Small intestine (tissue), 7 donors: Measurements from ENCODE around the gene RFLNA. TPM values are rescaled to one million over a fixed set of nuclear protein-coding genes. Genes with fewer than 3 reads are reported as not detected.

Experiments used
- DNase-seq, 2 donors: peaks; one replicate each; pipeline versions ENCODE4 v3.0.0 to v3.0.0-alpha.2; 2013
- FAIRE-seq: peaks from 2 replicates; lab custom pipeline; 2012; peaks lifted over from hg19 to GRCh38; lab: Jason Lieb, UNC
- H3K27ac ChIP-seq, 3 donors: one replicate each; pipeline ENCODE4 v1.5.1; 2013; ENCODE audit warnings: low read length in 2 of 3, mild to moderate bottlenecking in 2 of 3, control low read depth in 1 of 3, inconsistent platforms in 1 of 3, low read depth in 1 of 3, moderate library complexity in 1 of 3
- H3K27me3 ChIP-seq, 3 donors: one replicate each; pipeline ENCODE4 v1.6.1; 2013; ENCODE audit warnings: low read length in 3 of 3, inconsistent platforms in 1 of 3; ENCODE audit not compliant: control insufficient read depth in 3 of 3, insufficient read depth in 3 of 3
- H3K36me3 ChIP-seq, 3 donors: one replicate each; pipeline ENCODE4 v1.6.1; 2013; ENCODE audit warnings: low read length in 3 of 3, inconsistent platforms in 1 of 3, low read depth in 1 of 3, mild to moderate bottlenecking in 1 of 3, moderate library complexity in 1 of 3; ENCODE audit not compliant: control insufficient read depth in 3 of 3, insufficient read depth in 2 of 3
- H3K4me1 ChIP-seq, 3 donors: one replicate each; pipeline ENCODE4 v1.6.1; 2013; ENCODE audit warnings: low read length in 2 of 3, inconsistent platforms in 1 of 3, low read depth in 1 of 3, mild to moderate bottlenecking in 1 of 3, moderate library complexity in 1 of 3; ENCODE audit not compliant: control insufficient read depth in 3 of 3, insufficient read depth in 2 of 3
- H3K4me3 ChIP-seq, 3 donors: one replicate each; pipeline ENCODE4 v1.5.1; 2013; ENCODE audit warnings: low read length in 3 of 3, control low read depth in 1 of 3, inconsistent platforms in 1 of 3, low read depth in 1 of 3, mild to moderate bottlenecking in 1 of 3, moderate library complexity in 1 of 3
- H3K9me3 ChIP-seq, 2 donors: one replicate each; pipeline ENCODE4 v1.6.1; 2013; ENCODE audit warnings: low read depth in 1 of 2, low read length in 1 of 2; ENCODE audit not compliant: control insufficient read depth in 2 of 2, insufficient read depth in 1 of 2
- WGBS, 3 donors: extraction: QIAGEN DNeasy Blood & Tissue Kit; methylation state at CpG; one replicate each; pipeline ENCODE4 v1.1.7; 2013; 5-methylcytosine and 5-hydroxymethylcytosine counted together
- polyA plus RNA-seq, 4 donors: library from polyadenylated mRNA; stranded (reverse) in 3 of 4; unstranded in 1 of 4; fragments of 200-250 nt in 3 of 4; fragments of 120-200 nt in 1 of 4; gene quantifications; one replicate each; pipeline versions ENCODE4 v1.2.1 to v1.2.3, GENCODE V29; 2013
- donor health status: healthy with polysubstance abuse.
- donor health status: control.
- donor health status: control.
- donor health status: Bipolar disorder and iron deficiency.
- donor health status: healthy.

The RFLNA gene
- polyA plus RNA-seq, 4 donors, result 15.9 to 92.7 (median 28.3) TPM

DNA sequence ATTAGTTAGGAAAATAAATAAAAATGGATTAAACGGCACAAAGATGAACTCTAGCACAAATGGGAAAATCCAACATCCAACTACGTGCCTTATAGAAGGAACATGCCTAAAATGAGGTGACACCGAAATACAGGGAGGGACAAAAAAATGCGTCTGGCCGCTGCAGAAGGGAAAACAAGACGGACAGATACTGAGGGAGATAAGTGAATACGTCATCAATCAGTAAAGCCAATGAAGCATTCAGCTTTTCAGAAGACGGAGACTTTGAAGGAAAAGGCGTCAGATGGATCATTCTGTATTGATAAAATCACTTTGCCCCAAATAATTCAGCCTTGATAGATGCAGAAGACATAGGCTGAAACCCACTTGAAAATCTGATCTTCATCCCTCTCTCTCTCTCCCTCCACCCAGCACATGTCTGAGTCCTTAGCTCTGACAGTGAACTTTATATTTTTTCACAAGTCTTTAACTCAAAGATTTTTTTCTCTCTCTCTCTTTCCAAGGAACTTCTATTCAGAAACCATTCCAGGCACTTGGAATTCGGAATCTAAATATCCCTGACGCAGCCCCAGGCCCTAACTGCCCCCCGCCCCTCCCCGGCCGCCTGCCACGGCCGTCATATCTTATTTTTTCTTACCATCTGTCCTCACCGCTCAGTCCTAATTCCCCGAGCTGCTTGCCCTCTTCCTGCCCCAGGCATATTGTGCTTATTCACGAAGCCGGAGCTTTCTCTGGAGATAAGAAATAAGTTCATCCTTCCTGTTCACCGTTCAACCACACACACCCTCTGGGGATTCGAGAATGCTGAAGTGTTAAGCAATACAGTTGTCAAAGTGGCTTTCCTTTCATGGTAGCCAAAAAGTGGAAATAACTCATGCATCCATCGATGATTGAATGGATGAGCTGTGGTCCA is 35.5 kb upstream of the RFLNA start:
- DNase-seq (peak; percentile 10 to 38), FAIRE-seq (no peak)
- H3K9me3 ChIP-seq, result no peaks in the 10 kb centered on the region
- peaks cover 0 to 4% (median 2%) of the 10 kb centered on the region in 3 donors for H3K27me3 ChIP-seq
- 21 to 31% (median 28%) methylated on average over 23 of the region's 23 CpGs for WGBS, 3 donors
- H3K4me1 ChIP-seq, result no peaks in the 10 kb centered on the region
- H3K4me3 ChIP-seq, result no peak overlapping the region
- H3K27ac ChIP-seq, result no peak overlapping the region
- H3K36me3 ChIP-seq, result no peaks in the 10 kb centered on the region

DNA sequence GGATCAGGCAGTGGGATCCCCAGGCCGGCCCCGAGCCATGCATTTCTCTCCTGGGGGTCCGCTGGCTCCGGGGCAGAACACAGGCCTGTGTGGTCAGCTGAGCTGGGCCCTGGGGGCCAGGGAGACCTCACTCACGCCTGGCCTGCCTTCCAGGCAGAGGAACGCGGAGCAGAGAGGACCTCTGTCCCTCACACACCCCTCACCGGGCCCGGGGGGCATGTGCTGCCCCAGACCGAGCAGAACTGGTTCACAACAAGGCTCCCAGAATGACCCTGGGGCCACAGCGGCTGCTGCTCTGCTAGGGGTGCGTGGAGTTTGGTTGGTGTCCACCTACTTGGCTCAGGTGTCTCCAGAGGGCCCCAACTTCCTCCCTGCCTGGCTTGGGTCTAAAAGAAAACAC is 33.0 kb upstream of the RFLNA start:
- Histone ChIP-seq H3K27me3 (peaks cover 0 to 5% (median 2%) of the 10 kb centered on the region in 3 donors), H3K9me3 (no peaks in the 10 kb centered on the region), H3K4me3 (no peak overlapping the region), H3K27ac (no peak overlapping the region), H3K4me1 (no peaks in the 10 kb centered on the region), H3K36me3 (no peaks in the 10 kb centered on the region)
- FAIRE-seq, result no peak
- DNase-seq, result no peak
- WGBS, 3 donors, result 77 to 97% (median 90%) methylated on average over 9 to 12 of the region's 12 CpGs

DNA sequence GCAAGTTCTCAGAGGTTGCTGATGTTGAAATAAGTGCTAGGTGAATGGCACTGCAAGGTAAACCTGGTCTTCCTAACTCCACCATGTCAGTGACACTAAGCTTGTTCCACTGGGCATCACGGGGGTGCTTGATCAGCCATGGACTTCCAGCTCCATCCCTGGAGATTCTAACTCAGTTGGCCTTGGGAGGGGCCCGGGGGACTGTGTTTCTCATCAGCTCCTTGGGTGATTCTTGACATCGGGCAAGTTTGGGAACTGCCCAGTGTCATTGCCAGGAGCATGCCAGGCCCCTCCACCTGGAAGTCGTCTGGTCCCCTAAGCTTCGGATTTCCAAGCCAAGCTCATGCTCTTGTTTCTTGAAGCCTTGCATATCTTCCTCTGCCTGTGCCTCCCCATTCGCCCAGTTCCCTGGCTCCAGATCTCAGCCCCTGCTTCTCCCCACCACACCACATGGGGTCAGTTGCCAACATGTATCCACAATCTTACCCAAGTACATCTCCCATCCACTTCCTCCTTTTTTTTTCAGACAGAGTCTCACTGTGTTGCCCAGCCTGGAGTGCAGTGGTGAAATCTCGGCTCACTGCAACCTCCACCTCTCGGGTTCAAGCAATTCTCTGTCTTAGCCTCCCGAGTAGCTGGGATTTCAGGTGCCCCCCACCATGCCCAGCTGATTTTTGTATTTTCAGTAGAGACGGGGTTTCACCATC is 30.7 kb upstream of the RFLNA start:
- FAIRE-seq, result no peak
- Histone ChIP-seq H3K27ac (no peak overlapping the region), H3K36me3 (no peaks in the 10 kb centered on the region), H3K4me3 (no peak overlapping the region), H3K4me1 (no peaks in the 10 kb centered on the region), H3K9me3 (peaks cover 0 to under 1% of the 10 kb centered on the region in 2 donors), H3K27me3 (peaks cover 0 to 4% (median 0%) of the 10 kb centered on the region in 3 donors)
- DNase-seq, result no peak
- 90 to 92% (median 92%) methylated on average over 10 of the region's 10 CpGs for WGBS, 3 donors

DNA sequence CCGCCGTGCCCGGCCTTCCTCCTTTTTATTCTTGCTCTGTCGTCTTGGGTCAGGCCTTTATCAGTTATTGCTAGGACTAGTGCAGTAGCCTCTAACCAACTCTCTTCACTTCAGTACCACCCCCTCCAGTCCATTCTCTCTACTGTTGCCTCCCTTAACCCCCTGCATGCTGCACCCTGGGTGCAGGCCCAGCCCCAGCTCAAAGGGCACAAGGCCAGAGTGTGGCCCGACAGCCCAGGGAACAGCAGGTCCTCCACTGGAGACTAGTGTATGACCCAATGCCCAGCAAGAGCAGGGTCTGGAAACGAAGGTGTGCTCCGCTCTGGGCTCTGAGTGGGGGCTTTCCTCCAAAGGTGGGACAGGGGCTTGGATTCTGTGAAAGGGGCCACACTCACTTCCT is 30.0 kb upstream of the RFLNA start:
- FAIRE-seq, result no peak
- H3K36me3 ChIP-seq, result no peaks in the 10 kb centered on the region
- no peak overlapping the region for H3K27ac ChIP-seq
- H3K4me3 ChIP-seq, result no peak overlapping the region
- 84 to 92% (median 86%) methylated on average over 7 of the region's 7 CpGs for WGBS, 3 donors
- peaks cover 0 to 4% of the 10 kb centered on the region in 2 donors for H3K9me3 ChIP-seq
- no peaks in the 10 kb centered on the region for H3K4me1 ChIP-seq
- no peak for DNase-seq
- peaks cover 0 to 2% (median 0%) of the 10 kb centered on the region in 3 donors for H3K27me3 ChIP-seq

DNA sequence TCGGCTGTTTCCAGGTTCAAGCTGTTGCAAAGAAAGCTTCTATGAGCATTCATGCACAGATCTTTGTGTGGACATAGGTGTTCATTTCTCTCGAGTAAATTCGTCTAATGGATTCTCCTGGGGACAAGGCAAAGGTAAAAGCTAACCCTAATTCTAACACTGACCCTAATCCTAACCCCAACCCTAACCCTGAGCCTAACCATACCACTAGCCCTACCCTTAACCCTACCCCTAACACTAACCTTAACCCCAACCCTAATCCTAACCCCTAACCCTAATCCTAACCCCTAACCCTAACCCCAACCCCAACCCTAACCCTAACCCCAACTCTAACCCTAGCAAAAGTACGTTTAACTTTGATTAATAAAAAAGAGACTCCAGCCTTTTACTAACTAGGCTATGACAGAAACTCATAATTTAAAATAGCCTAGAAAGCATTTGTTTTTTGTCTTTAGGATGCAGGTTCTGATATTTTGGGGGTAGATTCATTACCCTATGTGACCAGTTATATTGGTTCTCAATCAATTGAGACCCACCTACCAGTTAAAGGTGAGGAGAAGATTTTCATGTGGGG is 27.6 kb upstream of the RFLNA start:
- no peak overlapping the region for H3K27ac ChIP-seq
- FAIRE-seq (no peak), DNase-seq (no peak)
- H3K27me3 ChIP-seq, result peaks cover 0 to 2% (median 0%) of the 10 kb centered on the region in 3 donors
- peaks cover 0 to 4% of the 10 kb centered on the region in 2 donors for H3K9me3 ChIP-seq
- H3K36me3 ChIP-seq, result no peaks in the 10 kb centered on the region
- no peak overlapping the region for H3K4me3 ChIP-seq
- H3K4me1 ChIP-seq, result no peaks in the 10 kb centered on the region
- WGBS, 3 donors, result 78 to 87% (median 84%) methylated on average over 4 of the region's 4 CpGs

DNA sequence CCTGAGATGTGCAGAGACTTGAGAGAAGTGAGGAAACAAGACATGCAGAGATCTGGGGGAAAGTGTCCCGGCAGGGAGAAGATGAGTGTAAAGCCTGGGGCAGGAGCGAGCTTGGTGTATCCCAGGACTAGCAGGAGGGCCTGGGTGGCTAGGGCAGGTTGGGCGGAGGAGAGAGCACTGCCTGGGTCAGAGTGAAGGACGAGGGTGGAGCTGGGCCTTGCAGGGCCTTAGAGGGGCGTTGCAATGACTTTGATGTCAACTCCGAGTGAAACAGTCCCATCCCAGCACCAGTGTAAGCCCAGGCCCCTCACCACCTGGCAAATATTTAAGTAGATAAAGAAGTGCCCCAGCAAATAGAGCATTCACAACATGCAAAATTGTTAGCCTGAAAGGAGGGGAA is 24.2 kb upstream of the RFLNA start:
- no peak overlapping the region for H3K4me3 ChIP-seq
- H3K36me3 ChIP-seq, result no peaks in the 10 kb centered on the region
- H3K27me3 ChIP-seq, result peaks cover 0 to 2% (median 0%) of the 10 kb centered on the region in 3 donors
- peaks cover 0 to 4% of the 10 kb centered on the region in 2 donors for H3K9me3 ChIP-seq
- FAIRE-seq (no peak), DNase-seq (no peak)
- peaks cover 0 to 7% (median 0%) of the 10 kb centered on the region in 3 donors for H3K4me1 ChIP-seq
- 83 to 88% (median 87%) methylated on average over 6 of the region's 6 CpGs for WGBS, 3 donors
- H3K27ac ChIP-seq, result no peak overlapping the region

DNA sequence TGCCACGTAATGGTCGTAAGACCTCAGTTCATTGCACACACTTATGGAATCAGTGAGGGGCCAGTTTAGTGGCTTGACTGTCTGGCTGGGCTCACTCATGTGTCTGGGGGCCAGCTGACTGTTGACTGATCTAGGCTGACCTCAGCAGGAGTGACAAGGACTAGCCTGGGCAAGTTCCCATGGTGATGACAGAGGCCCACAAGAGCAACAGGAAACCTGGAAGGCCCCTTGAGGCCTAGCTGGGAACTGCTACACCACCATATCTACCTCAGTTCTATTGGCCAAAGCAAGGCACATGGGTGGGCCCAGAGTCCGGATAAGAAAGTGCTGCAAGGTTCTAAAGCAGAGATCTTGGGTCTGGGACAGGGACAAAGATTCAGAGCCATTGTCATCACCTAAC is 21.3 kb upstream of the RFLNA start:
- no peaks in the 10 kb centered on the region for H3K27me3 ChIP-seq
- no peaks in the 10 kb centered on the region for H3K36me3 ChIP-seq
- 87 to 92% (median 91%) methylated on average over 3 of the region's 3 CpGs for WGBS, 3 donors
- peaks cover 0 to 4% of the 10 kb centered on the region in 2 donors for H3K9me3 ChIP-seq
- FAIRE-seq (no peak), DNase-seq (peak; percentile 19 to 76)
- peaks cover 0 to 25% (median 3%) of the 10 kb centered on the region in 3 donors for H3K4me1 ChIP-seq
- H3K27ac ChIP-seq, result no peak overlapping the region
- no peak overlapping the region for H3K4me3 ChIP-seq

DNA sequence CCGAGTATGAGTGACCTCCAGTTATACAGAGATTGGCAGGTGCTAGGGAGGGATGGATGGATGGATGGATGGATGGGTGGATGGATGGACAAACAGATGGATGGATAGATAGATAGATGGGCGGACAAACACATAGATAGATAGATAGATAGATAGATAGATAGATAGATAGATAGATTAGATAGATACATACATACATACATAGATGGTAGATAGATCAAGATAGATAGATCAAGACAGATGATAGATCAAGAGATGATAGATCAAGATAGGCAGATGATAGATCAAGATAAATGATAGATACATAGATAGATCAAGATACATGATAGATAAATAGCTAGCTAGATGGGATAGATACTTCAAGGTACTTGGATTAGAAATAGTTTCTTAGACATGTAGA is 18.6 kb upstream of the RFLNA start:
- DNase-seq (no peak), FAIRE-seq (no peak)
- H3K9me3 ChIP-seq, result peaks cover 0 to 4% of the 10 kb centered on the region in 2 donors
- H3K36me3 ChIP-seq, result no peaks in the 10 kb centered on the region
- no peak overlapping the region for H3K27ac ChIP-seq
- H3K27me3 ChIP-seq, result peaks cover 0 to 6% (median 0%) of the 10 kb centered on the region in 3 donors
- no peak overlapping the region for H3K4me3 ChIP-seq
- 81 to 92% (median 87%) methylated on average over 2 of the region's 2 CpGs for WGBS, 3 donors
- peaks cover 0 to 44% (median 3%) of the 10 kb centered on the region in 3 donors for H3K4me1 ChIP-seq
